ENCODE data around the gene ADAMTS17. TPM values are rescaled to one million over a fixed set of nuclear protein-coding genes. Genes with fewer than 3 reads are reported as not detected.

ADAMTS17 gene
- total RNA-seq, 1 donor from 2014 or later: 0.06 TPM

DNA sequence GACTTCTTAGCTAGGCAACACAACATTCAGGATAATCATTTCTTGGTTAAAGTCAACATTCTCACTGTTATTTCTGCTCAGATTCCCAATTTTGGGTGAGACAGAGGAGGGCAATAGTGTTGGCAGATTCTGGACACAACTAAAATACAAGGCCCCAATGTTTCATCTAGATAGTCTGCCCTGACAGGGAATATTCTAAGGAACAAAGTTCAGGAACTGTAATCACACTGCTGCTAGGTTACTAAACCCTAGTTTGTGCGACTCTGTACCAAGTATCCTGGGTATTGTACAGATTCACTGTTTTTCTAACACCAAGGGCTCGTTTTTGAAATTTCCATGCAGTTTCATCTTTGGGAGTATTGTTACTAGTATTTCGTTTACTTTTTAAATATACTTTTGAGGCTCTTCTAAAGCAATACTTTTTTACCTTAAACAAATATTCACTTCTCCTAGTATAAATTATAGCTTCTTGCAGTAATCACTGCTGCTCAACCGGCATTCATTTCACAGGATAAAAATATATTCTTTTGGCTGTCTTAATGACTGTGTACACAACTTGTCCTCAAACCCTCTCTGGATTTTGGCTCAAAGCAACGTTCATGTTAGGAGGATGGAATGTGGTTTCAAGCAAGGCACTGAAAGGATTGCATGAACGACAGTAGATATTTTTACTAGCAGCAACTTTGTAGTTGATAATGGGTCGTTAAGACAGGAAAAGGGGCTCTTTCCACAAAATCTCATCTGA is 167.4 kb downstream of the ADAMTS17 start:
- no peak overlapping the region for H3K4me3 ChIP-seq (ENCODE audit: low read depth, low read length)
- TF ChIP-seq, protein P1, sequence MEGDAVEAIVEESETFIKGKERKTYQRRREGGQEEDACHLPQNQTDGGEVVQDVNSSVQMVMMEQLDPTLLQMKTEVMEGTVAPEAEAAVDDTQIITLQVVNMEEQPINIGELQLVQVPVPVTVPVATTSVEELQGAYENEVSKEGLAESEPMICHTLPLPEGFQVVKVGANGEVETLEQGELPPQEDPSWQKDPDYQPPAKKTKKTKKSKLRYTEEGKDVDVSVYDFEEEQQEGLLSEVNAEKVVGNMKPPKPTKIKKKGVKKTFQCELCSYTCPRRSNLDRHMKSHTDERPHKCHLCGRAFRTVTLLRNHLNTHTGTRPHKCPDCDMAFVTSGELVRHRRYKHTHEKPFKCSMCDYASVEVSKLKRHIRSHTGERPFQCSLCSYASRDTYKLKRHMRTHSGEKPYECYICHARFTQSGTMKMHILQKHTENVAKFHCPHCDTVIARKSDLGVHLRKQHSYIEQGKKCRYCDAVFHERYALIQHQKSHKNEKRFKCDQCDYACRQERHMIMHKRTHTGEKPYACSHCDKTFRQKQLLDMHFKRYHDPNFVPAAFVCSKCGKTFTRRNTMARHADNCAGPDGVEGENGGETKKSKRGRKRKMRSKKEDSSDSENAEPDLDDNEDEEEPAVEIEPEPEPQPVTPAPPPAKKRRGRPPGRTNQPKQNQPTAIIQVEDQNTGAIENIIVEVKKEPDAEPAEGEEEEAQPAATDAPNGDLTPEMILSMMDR (conservative IDR thresholded peaks at IDR 0.05; ENCODE audit: low read depth, low read length): no peak
- DNase-seq (ENCODE audit: low read depth): no peak

DNA sequence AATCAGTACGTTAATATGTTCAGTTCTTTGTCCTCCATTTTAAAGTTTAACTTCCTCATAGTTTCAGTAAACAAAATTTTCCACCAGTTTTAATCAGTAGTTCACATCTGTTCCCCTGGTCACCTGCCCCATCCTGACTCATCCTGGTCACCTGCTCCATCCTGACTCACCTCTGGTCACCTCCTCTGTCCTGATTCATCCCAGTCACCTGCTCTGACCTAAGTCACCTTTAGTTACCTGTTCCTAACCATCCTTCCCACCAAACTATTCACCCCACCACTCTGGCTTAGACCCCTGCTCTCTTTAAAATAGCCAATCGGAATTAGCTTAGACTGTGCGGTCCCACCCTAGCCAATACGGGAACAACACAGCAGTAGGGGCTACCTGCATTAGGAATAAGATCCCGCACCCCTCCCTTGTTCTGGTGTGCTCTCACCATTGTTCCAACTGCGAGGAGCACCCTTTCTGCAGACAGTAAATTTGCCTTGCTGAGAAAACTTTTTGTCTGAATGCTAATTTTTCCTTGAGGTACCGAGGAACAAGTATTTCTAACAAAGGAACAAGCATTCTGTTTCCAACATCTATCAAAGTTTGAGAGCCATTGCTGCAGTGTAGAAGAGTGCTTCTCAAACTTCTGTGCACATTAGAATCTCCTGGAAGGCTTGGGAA is 169.3 kb downstream of the ADAMTS17 start:
- no peak for DNase-seq (ENCODE audit: low read depth)
- H3K4me3 ChIP-seq (ENCODE audit: low read depth, low read length): no peak overlapping the region
- TF ChIP-seq, protein P1 (conservative IDR thresholded peaks at IDR 0.05; ENCODE audit: low read depth, low read length): no peak

DNA sequence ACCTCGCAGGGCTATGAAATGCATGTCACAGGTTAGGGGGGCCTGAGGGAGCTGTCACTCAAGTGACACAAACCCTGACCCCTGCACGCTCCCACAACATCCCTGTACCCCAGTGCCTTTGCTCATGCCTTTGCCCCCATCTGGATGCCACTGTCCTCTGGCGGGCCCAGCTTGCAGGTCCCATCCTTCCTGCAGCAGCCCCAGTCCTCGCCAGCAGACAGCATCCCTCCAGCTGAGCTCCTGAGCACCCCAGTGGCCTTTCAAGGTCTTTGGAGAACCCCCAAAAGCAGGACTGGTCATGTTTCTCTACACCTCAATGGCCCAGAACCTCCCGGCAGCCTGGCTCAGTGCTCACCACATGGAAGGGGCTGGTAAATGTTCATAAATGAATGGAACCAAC is 170.4 kb downstream of the ADAMTS17 start:
- no peak overlapping the region for H3K4me3 ChIP-seq (ENCODE audit: low read depth, low read length)
- TF ChIP-seq, protein P1 (conservative IDR thresholded peaks at IDR 0.05; ENCODE audit: low read depth, low read length): no peak
- DNase-seq (ENCODE audit: low read depth): no peak

DNA sequence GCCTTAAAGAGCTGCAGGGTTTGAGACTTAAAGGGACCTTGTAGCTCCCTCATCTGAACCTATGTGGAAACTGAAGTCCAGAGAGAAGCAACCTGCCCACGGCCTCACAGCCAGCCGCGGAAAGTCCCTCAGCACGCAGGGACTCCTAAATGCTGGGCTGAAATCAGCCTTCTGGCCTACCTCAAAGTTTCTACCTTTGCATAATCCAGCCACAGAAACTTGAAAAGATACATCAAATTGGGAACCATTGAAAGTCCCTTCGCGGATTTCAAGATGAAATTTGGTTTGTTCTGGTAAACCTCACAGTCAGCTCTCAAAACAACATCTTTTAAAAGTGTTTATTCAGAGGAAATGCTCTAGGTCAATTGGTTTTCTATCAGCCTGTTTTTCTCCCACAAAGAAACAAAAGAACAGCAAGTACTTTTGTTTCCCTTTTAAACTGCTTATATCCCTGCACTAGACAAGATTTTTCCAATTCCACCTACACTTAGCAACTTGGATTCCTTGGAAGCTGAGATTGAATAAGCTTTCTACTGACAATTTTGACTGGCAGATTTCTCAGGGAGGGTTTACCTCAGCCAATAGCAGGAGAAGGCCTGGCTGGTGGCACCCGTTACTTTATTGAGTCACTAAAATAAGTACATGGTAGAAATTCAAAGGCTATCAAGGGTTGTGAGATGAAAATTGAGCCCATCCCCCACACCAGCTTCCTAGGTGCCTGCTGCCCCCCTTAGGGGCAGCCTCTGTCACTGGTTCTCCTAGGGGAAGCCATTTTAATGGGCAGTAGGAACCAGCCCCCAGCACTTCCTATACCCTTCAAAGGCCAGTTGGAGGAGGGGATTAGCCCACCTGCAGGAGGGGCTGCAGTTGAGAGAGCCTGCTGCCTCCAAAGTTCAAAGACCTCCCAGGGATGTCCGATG is 171.2 kb downstream of the ADAMTS17 start:
- TF ChIP-seq, protein P1 (conservative IDR thresholded peaks at IDR 0.05; ENCODE audit: low read depth, low read length): no peak
- no peak for DNase-seq (ENCODE audit: low read depth)
- H3K4me3 ChIP-seq (ENCODE audit: low read depth, low read length): no peak overlapping the region

DNA sequence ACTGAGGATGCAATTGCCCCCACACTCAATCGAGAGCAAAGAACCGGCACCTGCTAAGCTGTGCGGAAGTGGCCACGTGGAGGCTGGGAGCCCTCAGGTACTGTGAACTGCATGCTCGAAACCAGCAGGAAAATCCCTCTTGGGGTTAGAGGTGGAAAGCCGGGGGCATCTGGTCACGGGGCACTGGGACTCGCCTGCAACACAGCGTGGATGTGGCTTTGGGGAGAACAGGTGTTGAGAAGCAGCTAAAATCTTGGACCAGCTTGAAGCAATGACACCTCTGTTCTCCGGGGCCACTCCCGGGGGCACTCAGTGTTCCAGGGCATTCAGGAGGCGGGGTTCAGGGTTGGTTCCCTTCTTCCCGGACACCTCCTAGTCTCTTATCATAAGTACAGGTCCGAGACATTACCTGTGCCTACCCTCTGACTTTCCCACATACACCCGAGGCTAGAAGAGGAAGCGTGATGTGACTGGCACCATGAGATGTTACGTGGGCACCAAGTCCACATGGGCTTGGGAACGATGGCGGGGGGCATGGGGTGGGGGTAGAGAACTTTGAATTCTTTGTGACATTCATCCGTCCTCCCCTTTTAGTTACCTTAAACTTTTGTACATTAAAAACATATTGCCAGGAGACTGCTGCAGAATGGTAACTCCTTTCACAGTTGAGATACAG is 172.0 kb downstream of the ADAMTS17 start:
- no peak for DNase-seq (ENCODE audit: low read depth)
- H3K4me3 ChIP-seq (ENCODE audit: low read depth, low read length): no peak overlapping the region
- TF ChIP-seq, protein P1 (conservative IDR thresholded peaks at IDR 0.05; ENCODE audit: low read depth, low read length): no peak

DNA sequence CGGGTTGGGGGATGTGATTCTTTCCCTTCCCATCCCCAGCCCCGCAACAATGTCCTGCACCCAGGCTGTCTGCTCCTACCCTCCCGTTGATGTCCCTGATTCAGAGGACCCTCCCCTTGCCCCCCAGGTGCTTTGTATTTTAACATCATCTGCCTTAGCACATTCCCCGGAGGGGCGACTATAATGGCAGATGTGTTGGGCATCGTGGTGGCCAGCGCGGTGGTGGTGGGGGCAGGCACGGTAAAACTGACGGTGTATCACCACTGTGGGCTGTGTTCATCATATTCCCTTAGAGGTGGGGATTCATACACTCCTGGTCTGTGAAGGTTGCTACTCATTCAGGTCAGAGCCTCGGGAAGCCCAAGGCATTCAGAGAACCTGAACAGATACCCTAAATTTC is 173.0 kb downstream of the ADAMTS17 start:
- TF ChIP-seq, protein P1 (conservative IDR thresholded peaks at IDR 0.05; ENCODE audit: low read depth, low read length): no peak
- no peak overlapping the region for H3K4me3 ChIP-seq (ENCODE audit: low read depth, low read length)
- no peak for DNase-seq (ENCODE audit: low read depth)
